OCI-LY7 (cell line): Measurements from ENCODE around the gene SLC6A12. TPM values are rescaled to one million over a fixed set of nuclear protein-coding genes. Genes with fewer than 3 reads are reported as not detected.

Experiments
- BruUV-seq: library from RNA; stranded (reverse); fragments of 400-500 nt; replicated peaks from 2 replicates; lab custom pipeline; 2021; lab: Mats Ljungman, UMichigan
- CTCF ChIA-PET: fragments of 300-600 bp; sonication (Branson Sonifier 250); formaldehyde crosslinking; loops from one replicate; lab custom pipeline; 2022; ENCODE audit warnings: antibody characterized with exemption; ENCODE audit not compliant: unreplicated experiment; lab: Charles Lee
- POLR2A ChIA-PET: fragments of 300-600 bp; sonication (Branson Sonifier 250); formaldehyde crosslinking; loops from one replicate; lab custom pipeline; 2022; ENCODE audit warnings: antibody characterized with exemption; lab: Charles Lee
- DNase-seq: peaks from one replicate; pipeline ENCODE4 v3.0.0-alpha.2; 2015; ENCODE audit warnings: low spot score
- H2AFZ ChIP-seq: fragments of 200-600 bp; sonication (generic), shearing (Covaris generic); 2 replicates; pipeline ENCODE4 v1.6.1; 2014; ENCODE audit warnings: mild to moderate bottlenecking, antibody characterized with exemption, low read length, moderate library complexity
- H3K27ac ChIP-seq: fragments of 200-600 bp; sonication (generic); 2 replicates; pipeline ENCODE4 v1.5.1; 2014; ENCODE audit warnings: mixed run types, low read depth, mild to moderate bottlenecking, moderate library complexity, low read length, inconsistent platforms; ENCODE audit not compliant: poor library complexity, severe bottlenecking
- H3K36me3 ChIP-seq: fragments of 200-600 bp; sonication (generic); 2 replicates; pipeline ENCODE4 v1.6.1; 2014; ENCODE audit warnings: mild to moderate bottlenecking, antibody characterized with exemption, low read length, moderate library complexity, mixed read lengths; ENCODE audit not compliant: insufficient read depth
- H3K4me1 ChIP-seq: fragments of 200-600 bp; sonication (generic); 2 replicates; pipeline ENCODE4 v1.5.1; 2014; ENCODE audit warnings: mild to moderate bottlenecking, low read length; ENCODE audit not compliant: insufficient read depth, poor library complexity, severe bottlenecking
- H3K4me2 ChIP-seq: fragments of 200-600 bp; sonication (generic); 2 replicates; pipeline ENCODE4 v1.6.1; 2014; ENCODE audit warnings: mild to moderate bottlenecking, low read length
- H3K4me3 ChIP-seq: fragments of 200-600 bp; sonication (generic); 2 replicates; pipeline ENCODE4 v1.5.1; 2014; ENCODE audit warnings: mild to moderate bottlenecking, low read depth, low read length; ENCODE audit not compliant: poor library complexity, severe bottlenecking
- H3K79me2 ChIP-seq: fragments of 200-600 bp; sonication (generic); 2 replicates; pipeline ENCODE4 v1.6.1; 2016; ENCODE audit warnings: low read depth, mild to moderate bottlenecking, low read length, moderate library complexity, mixed read lengths; ENCODE audit not compliant: insufficient read depth
- H3K9me2 ChIP-seq: fragments of 200-600 bp; sonication (generic); 2 replicates; pipeline ENCODE4 v1.6.1; 2016; ENCODE audit warnings: mild to moderate bottlenecking, low read length, mixed read lengths; ENCODE audit not compliant: insufficient read depth
- H3K9me3 ChIP-seq: fragments of 200-600 bp; sonication (generic); 2 replicates; pipeline ENCODE4 v1.6.1; 2014; ENCODE audit warnings: mild to moderate bottlenecking, mixed run types, low read length, mixed read lengths
- H4K20me1 ChIP-seq: fragments of 200-600 bp; sonication (generic); 2 replicates; pipeline ENCODE4 v1.6.1; 2014; ENCODE audit warnings: mild to moderate bottlenecking, antibody characterized with exemption, low read length, moderate library complexity, mixed read lengths; ENCODE audit not compliant: insufficient read depth
- CTCF ChIP-seq: fragments of 200-600 bp; sonication (generic); conservative IDR thresholded peaks from 2 replicates; pipeline ENCODE4 v1.5.1; 2014; ENCODE audit warnings: mild to moderate bottlenecking, antibody characterized with exemption, low read length, moderate library complexity, mixed read lengths
- EZH2phosphoT487 ChIP-seq: fragments of 200-600 bp; sonication (generic); IDR thresholded peaks from 2 replicates; pipeline ENCODE4 v1.6.1; 2018; ENCODE audit warnings: low read depth, borderline replicate concordance, mild to moderate bottlenecking, mixed run types, antibody characterized with exemption, low read length, moderate library complexity, mixed read lengths
- intact Hi-C: fragments of 100-400 bp; cut with micrococcal nuclease; formaldehyde crosslinking; loops from one replicate; pipeline ENCODE4 v1.10.0; 2022; ENCODE audit not compliant: unreplicated experiment
- total RNA-seq, 2 experiments: library from RNA; depleted of rRNA in 1 of 2; stranded (reverse); fragments of >200 nt in 1 of 2; shearing (Covaris generic) in 1 of 2; gene quantifications; 2 replicates each; pipeline ENCODE4 v1.2.3, GENCODE V29; 2014 to 2022

Gene SLC6A12
- total RNA-seq, 2 experiments from 2014 or later: not detected

- POLR2A ChIA-PET: no interaction called here
- no peak for DNase-seq
- H3K9me3 ChIP-seq: no peaks in the 10 kb centered on the region
- H2AFZ ChIP-seq: no peak overlapping the region
- H3K4me2 ChIP-seq: no peak overlapping the region
- no peak overlapping the region for H3K4me3 ChIP-seq
- no peaks in the 10 kb centered on the region for H4K20me1 ChIP-seq
- intact Hi-C loops: no loop called here
- CTCF ChIA-PET: no interaction called here
- no peak overlapping the region for H3K27ac ChIP-seq
- peaks cover 8% of the 10 kb centered on the region for H3K4me1 ChIP-seq
- no peaks in the 10 kb centered on the region for H3K36me3 ChIP-seq
- no peaks in the 10 kb centered on the region for H3K9me2 ChIP-seq
- BruUV-seq: no TSS peak
- TF ChIP-seq CTCF (no peak), EZH2phosphoT487 (no peak)
- H3K79me2 ChIP-seq: no peaks in the 10 kb centered on the region
Observed at GRCh38 chr12:151579-151978, 62.4 kb downstream of the SLC6A12 start.

- Histone ChIP-seq H3K4me1 (peaks cover 8% of the 10 kb centered on the region), H3K79me2 (no peaks in the 10 kb centered on the region), H3K9me3 (no peaks in the 10 kb centered on the region), H3K4me2 (no peak overlapping the region), H4K20me1 (no peaks in the 10 kb centered on the region), H3K9me2 (no peaks in the 10 kb centered on the region), H3K27ac (no peak overlapping the region), H3K4me3 (no peak overlapping the region), H2AFZ (no peak overlapping the region), H3K36me3 (no peaks in the 10 kb centered on the region)
- TF ChIP-seq CTCF: no peak
- TF ChIP-seq EZH2phosphoT487: no peak
- ChIA-PET CTCF (no interaction called here), POLR2A (interaction anchor here (0.7 kb wide), 1 partner anchor 23 kb away, joined by 4 read pairs; no protein-coding TSS in a partner anchor)
- DNase-seq: no peak
- no TSS peak for BruUV-seq
- intact Hi-C loops: no loop called here
Observed at GRCh38 chr12:148676-149416, 65.1 kb downstream of the SLC6A12 start.

GRCh38 chr12:147242-147641 is 66.7 kb downstream of the SLC6A12 start:
- TF ChIP-seq EZH2phosphoT487 (no peak), CTCF (no peak)
- no peaks in the 10 kb centered on the region for H4K20me1 ChIP-seq
- DNase-seq: no peak
- no TSS peak for BruUV-seq
- no peak overlapping the region for H3K4me3 ChIP-seq
- no peak overlapping the region for H3K4me2 ChIP-seq
- no peaks in the 10 kb centered on the region for H3K9me2 ChIP-seq
- no peaks in the 10 kb centered on the region for H3K79me2 ChIP-seq
- CTCF ChIA-PET: no interaction called here
- POLR2A ChIA-PET: no interaction called here
- no peaks in the 10 kb centered on the region for H3K9me3 ChIP-seq
- no peak overlapping the region for H2AFZ ChIP-seq
- H3K27ac ChIP-seq: no peak overlapping the region
- intact Hi-C loops: no loop called here
- no peaks in the 10 kb centered on the region for H3K4me1 ChIP-seq
- no peaks in the 10 kb centered on the region for H3K36me3 ChIP-seq
